B cell (primary cell): Measurements from ENCODE around the gene FTO. TPM values are rescaled to one million over a fixed set of nuclear protein-coding genes. Genes with fewer than 3 reads are reported as not detected.

ENCODE experiments used
- ATAC-seq: fragments of 200-7000 bp; cut with Tn5 transposase; one replicate; pipeline ENCODE4 v1.10.0; 2021; ENCODE audit warnings: low read depth, mild to moderate bottlenecking, moderate number of reproducible peaks, moderate library complexity
- CTCF ChIA-PET: fragments of 350-600 bp; sonication (Branson Sonifier 250); formaldehyde crosslinking; loops from one replicate; lab custom pipeline; 2021; ENCODE audit warnings: antibody characterized with exemption, inconsistent platforms; lab: Charles Lee
- POLR2A ChIA-PET: fragments of 350-600 bp; sonication (Branson Sonifier 250); formaldehyde crosslinking; loops from one replicate; lab custom pipeline; 2021; ENCODE audit warnings: antibody characterized with exemption; lab: Charles Lee
- DNase-seq: peaks from one replicate; pipeline ENCODE4 v3.0.0; 2013
- H2AFZ ChIP-seq: 2 replicates; pipeline ENCODE4 v1.6.1; 2012; ENCODE audit warnings: mild to moderate bottlenecking, low read depth, low read length; ENCODE audit not compliant: insufficient read depth, poor library complexity, severe bottlenecking
- H3K27ac ChIP-seq, 2 donors: 1 replicate in 1 of 2; 2 replicates in 1 of 2; pipeline ENCODE4 v1.5.1; 2012 to 2013; ENCODE audit warnings: low read length in 2 of 2, mild to moderate bottlenecking in 2 of 2, moderate library complexity in 1 of 2
- H3K27me3 ChIP-seq, 4 experiments: fragments of 200-600 bp in 1 of 4; sonication (generic) in 1 of 4; replicated peaks in 1 of 4; 1 replicate in 2 of 4; 2 replicates in 2 of 4; pipeline versions ENCODE4 v1.6.1 to v1.7.0; 2013 to 2016; ENCODE audit warnings: low read length in 3 of 4, mild to moderate bottlenecking in 2 of 4, mixed read lengths in 1 of 4, moderate library complexity in 1 of 4; ENCODE audit not compliant: insufficient read depth in 4 of 4, control insufficient read depth in 3 of 4; ENCODE audit errors: control extremely low read depth in 1 of 4
- H3K36me3 ChIP-seq, 2 experiments: replicated peaks in 1 of 2; 1 replicate in 1 of 2; 2 replicates in 1 of 2; pipeline versions ENCODE4 v1.6.1 to v1.7.1; 2013; ENCODE audit warnings: low read length in 1 of 2; ENCODE audit not compliant: insufficient read depth in 2 of 2, control insufficient read depth in 1 of 2; ENCODE audit errors: control extremely low read depth in 1 of 2, extremely low read depth in 1 of 2
- H3K4me1 ChIP-seq, 2 donors: fragments of 200-600 bp in 1 of 2; sonication (generic) in 1 of 2; 1 replicate in 1 of 2; 2 replicates in 1 of 2; pipeline versions ENCODE4 v1.5.1 to v1.6.1; 2013 to 2017; ENCODE audit warnings: low read length in 2 of 2; ENCODE audit not compliant: control insufficient read depth in 2 of 2, insufficient read depth in 2 of 2
- H3K4me2 ChIP-seq: replicated peaks from 2 replicates; pipeline ENCODE3; 2012; ENCODE audit warnings: mild to moderate bottlenecking, low read depth, low read length; ENCODE audit not compliant: poor library complexity, severe bottlenecking
- H3K4me3 ChIP-seq, 5 experiments: fragments of 200-600 bp in 1 of 5; sonication (generic) in 1 of 5; 1 replicate in 3 of 5; 2 replicates in 2 of 5; pipeline versions ENCODE4 v1.5.1 to v1.7.0; 2011 to 2016; ENCODE audit warnings: low read length in 4 of 5, mild to moderate bottlenecking in 4 of 5, low read depth in 2 of 5, control low read depth in 1 of 5, moderate library complexity in 1 of 5; ENCODE audit not compliant: insufficient read depth in 1 of 5; ENCODE audit errors: control extremely low read depth in 1 of 5, extremely low read depth in 1 of 5
- H3K79me2 ChIP-seq: fragments of 200-600 bp; sonication (generic); one replicate; pipeline ENCODE4 v1.6.0; 2016; ENCODE audit warnings: low read length; ENCODE audit not compliant: control insufficient read depth, insufficient read depth
- H3K9ac ChIP-seq: fragments of 200-600 bp; sonication (generic); 2 replicates; pipeline ENCODE4 v1.6.1; 2017; ENCODE audit warnings: mild to moderate bottlenecking, low read length, moderate library complexity
- H3K9me3 ChIP-seq, 3 donors: one replicate each; pipeline versions ENCODE4 v1.6.1 to v1.7.1; 2013; ENCODE audit warnings: low read length in 2 of 3; ENCODE audit not compliant: control insufficient read depth in 2 of 3, insufficient read depth in 1 of 3; ENCODE audit errors: control extremely low read depth in 1 of 3
- H4K20me1 ChIP-seq: 2 replicates; pipeline ENCODE4 v1.6.0; 2012; ENCODE audit warnings: mild to moderate bottlenecking, low read length; ENCODE audit not compliant: insufficient read depth, control insufficient read depth, poor library complexity, severe bottlenecking
- H3K27ac Mint-ChIP-seq: one replicate; pipeline ENCODE4 v1.8.0; 2021; ENCODE audit warnings: mixed read lengths
- H3K27me3 Mint-ChIP-seq: one replicate; pipeline ENCODE4 v1.8.0; 2021; ENCODE audit warnings: mixed read lengths
- H3K4me1 Mint-ChIP-seq: one replicate; pipeline ENCODE4 v1.8.0; 2021; ENCODE audit warnings: mixed read lengths
- H3K4me3 Mint-ChIP-seq: one replicate; pipeline ENCODE4 v1.8.0; 2021; ENCODE audit warnings: mixed read lengths
- H3K9me3 Mint-ChIP-seq: one replicate; pipeline ENCODE4 v1.8.0; 2022; ENCODE audit warnings: mixed read lengths; ENCODE audit not compliant: insufficient read depth
- EZH2 ChIP-seq: IDR thresholded peaks from 2 replicates; pipeline ENCODE4 v1.6.1; 2012; ENCODE audit warnings: borderline replicate concordance, low read depth, mild to moderate bottlenecking, moderate library complexity, low read length; ENCODE audit not compliant: insufficient read depth, poor library complexity, severe bottlenecking
- WGBS: methylation state at CpG from one replicate; pipeline ENCODE4 v1.1.5; 2013; ENCODE audit warnings: missing lambda C conversion rate; ENCODE audit not compliant: insufficient coverage; 5-methylcytosine and 5-hydroxymethylcytosine counted together
- intact Hi-C: fragments of 100-400 bp; cut with micrococcal nuclease; formaldehyde crosslinking; loops from one replicate; pipeline ENCODE4 v1.10.0; 2022
- polyA plus RNA-seq: library from polyadenylated mRNA; depleted of rRNA; stranded (reverse); fragments of >200 nt; gene quantifications from 2 replicates; pipeline ENCODE4 v1.2.3, GENCODE V29; 2012
- total RNA-seq, 2 donors: library from RNA; stranded (reverse); fragments of 120-200 nt in 1 of 2; gene quantifications; 1 replicate in 1 of 2; 2 replicates in 1 of 2; pipeline versions ENCODE4 v1.2.3 to v1.2.4, GENCODE V29; 2013 to 2022
- TF ChIP-seq, protein P1 (sequence below): fragments of 200-600 bp; IDR thresholded peaks from one replicate; pipeline ENCODE4 v1.8.0; 2022; ENCODE audit warnings: antibody characterized with exemption, mild to moderate bottlenecking

Gene FTO
- total and polyA plus RNA-seq, 2 donors (not counting 1 experiment from before 2014, with no cell fraction given) = 26.5 to 68.5 TPM

DNA sequence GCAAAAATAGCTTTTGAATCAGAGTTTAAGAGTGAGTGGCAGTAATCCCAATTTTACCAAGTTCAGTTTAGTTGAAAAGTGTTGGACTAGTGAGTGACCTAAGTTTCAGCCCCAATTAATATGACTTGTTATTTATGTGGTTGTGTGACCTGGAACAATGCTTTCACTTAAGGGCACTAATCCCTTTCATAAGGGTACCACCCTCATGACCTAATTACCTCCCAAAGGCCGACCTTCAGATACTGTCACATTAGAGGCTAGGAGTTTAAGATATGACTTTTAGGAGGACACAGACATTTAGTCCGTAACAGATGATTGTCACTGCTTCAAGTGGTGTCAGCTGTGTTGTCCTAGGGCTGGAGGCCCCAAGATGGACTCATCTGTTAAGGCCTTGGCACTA lies 392.7 kb downstream of the FTO start:
- POLR2A ChIA-PET = no interaction called here
- WGBS = 100% methylated on average over 1 of the region's 2 CpGs
- Mint-ChIP-seq H3K27me3 (no peaks in the 10 kb centered on the region), H3K27ac (no peak overlapping the region), H3K4me1 (no peaks in the 10 kb centered on the region), H3K4me3 (no peak overlapping the region), H3K9me3 (peaks cover 5% of the 10 kb centered on the region)
- Histone ChIP-seq H3K79me2 (no peaks in the 10 kb centered on the region), H3K4me1 (no peaks in the 10 kb centered on the region), H2AFZ (no peak overlapping the region), H3K27ac (no peak overlapping the region), H3K9me3 (peaks cover 0 to 16% (median 5%) of the 10 kb centered on the region in 3 donors), H3K4me2 (no peak overlapping the region), H3K4me3 (no peak overlapping the region), H4K20me1 (no peaks in the 10 kb centered on the region), H3K9ac (no peak overlapping the region), H3K36me3 (peaks cover 0 to 4% of the 10 kb centered on the region in 2 experiments), H3K27me3 (no peaks in the 10 kb centered on the region)
- TF ChIP-seq, protein P1, sequence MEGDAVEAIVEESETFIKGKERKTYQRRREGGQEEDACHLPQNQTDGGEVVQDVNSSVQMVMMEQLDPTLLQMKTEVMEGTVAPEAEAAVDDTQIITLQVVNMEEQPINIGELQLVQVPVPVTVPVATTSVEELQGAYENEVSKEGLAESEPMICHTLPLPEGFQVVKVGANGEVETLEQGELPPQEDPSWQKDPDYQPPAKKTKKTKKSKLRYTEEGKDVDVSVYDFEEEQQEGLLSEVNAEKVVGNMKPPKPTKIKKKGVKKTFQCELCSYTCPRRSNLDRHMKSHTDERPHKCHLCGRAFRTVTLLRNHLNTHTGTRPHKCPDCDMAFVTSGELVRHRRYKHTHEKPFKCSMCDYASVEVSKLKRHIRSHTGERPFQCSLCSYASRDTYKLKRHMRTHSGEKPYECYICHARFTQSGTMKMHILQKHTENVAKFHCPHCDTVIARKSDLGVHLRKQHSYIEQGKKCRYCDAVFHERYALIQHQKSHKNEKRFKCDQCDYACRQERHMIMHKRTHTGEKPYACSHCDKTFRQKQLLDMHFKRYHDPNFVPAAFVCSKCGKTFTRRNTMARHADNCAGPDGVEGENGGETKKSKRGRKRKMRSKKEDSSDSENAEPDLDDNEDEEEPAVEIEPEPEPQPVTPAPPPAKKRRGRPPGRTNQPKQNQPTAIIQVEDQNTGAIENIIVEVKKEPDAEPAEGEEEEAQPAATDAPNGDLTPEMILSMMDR = no peak
- TF ChIP-seq EZH2 = no peak
- intact Hi-C loops = no loop called here
- DNase-seq (no peak), ATAC-seq (no peak)
- CTCF ChIA-PET = no interaction called here

DNA sequence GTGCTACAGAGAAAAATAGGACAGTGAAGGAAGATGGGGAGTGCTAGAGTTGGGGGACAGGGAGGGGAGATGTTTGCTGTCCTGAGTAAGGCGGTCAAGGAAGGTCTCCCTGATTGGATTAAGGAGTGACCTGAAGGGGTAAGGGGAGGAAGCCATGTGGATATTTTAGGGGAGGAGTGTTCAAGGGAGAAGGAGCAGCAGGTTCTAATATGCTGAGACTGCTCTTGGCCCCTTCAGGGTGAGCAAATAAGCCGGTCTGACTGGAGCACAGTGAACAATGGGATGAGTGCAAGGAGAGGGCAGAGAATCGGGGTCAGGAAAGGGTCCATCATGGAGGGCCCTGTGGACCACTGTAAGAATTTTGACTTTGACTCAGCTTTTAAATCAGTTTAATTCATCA lies 393.8 kb downstream of the FTO start:
- Histone ChIP-seq H3K9ac (no peak overlapping the region), H4K20me1 (no peaks in the 10 kb centered on the region)

More for the DNA sequence above, 393.8 kb downstream of the FTO start:
- H2AFZ ChIP-seq = no peak overlapping the region
- WGBS = 93% methylated on average over 2 of the region's 3 CpGs
- Mint-ChIP-seq H3K9me3 (peaks cover 5% of the 10 kb centered on the region), H3K4me1 (no peaks in the 10 kb centered on the region), H3K27me3 (no peaks in the 10 kb centered on the region), H3K27ac (no peak overlapping the region), H3K4me3 (no peak overlapping the region)
- no peak for TF ChIP-seq EZH2
- TF ChIP-seq, protein P1 = no peak
- POLR2A ChIA-PET = no interaction called here
- no peak overlapping the region for H3K27ac ChIP-seq
- no peaks in the 10 kb centered on the region for H3K27me3 ChIP-seq
- no peaks in the 10 kb centered on the region for H3K79me2 ChIP-seq
- CTCF ChIA-PET = no interaction called here
- DNase-seq (no peak), ATAC-seq (no peak)
- no peaks in the 10 kb centered on the region for H3K4me1 ChIP-seq
- no peak overlapping the region for H3K4me3 ChIP-seq
- H3K9me3 ChIP-seq = peaks cover 0 to 16% (median 5%) of the 10 kb centered on the region in 3 donors
- intact Hi-C loops = no loop called here
- peaks cover 0 to 4% of the 10 kb centered on the region in 2 experiments for H3K36me3 ChIP-seq
- no peak overlapping the region for H3K4me2 ChIP-seq
